DMS 273 (cell line): ENCODE results near the gene BRWD1.

Experiments used
- DNase-seq: peaks from one replicate; lab custom pipeline; 2025; ENCODE audit not compliant: unreplicated experiment; lab: John Stamatoyannopoulos, UW

The BRWD1 gene

DNA sequence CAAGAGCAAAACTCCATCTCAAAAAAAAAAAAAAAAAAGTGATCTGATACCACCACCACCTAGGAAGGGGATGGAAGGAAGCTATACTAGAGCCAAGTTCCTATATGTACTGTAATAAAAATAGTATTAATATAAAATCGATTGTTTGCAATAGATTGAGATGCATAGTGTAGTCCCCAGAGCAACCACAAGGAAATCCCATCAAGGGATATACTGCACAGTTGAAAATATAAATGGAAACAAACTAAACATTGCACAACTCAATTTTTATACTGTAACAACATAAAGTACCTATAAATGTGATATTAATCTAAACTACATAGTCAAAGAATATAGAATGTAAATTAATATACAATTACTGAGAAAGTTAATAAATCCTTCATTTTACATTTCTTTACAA lies 109.3 kb downstream of the BRWD1 start:
- no peak for DNase-seq

DNA sequence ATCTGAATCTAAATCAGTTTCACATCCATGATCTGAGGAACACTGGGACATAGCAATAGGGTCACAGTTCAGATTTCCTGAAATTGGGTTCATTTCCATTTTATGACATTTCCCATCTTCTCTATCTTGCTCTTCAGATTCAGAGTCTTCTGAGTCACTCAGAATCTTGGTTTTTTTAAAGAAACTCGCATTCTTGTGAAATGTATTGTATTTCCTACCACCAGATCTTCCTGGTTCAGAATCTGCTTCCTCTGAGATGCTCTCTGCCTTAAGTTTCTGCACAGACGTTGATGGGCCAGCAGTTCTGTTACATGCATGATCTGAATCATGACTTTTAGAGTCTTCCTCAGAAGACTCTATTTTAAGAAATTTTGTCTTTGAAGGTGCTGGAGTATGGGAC lies 114.6 kb downstream of the BRWD1 start:
- DNase-seq, result no peak

DNA sequence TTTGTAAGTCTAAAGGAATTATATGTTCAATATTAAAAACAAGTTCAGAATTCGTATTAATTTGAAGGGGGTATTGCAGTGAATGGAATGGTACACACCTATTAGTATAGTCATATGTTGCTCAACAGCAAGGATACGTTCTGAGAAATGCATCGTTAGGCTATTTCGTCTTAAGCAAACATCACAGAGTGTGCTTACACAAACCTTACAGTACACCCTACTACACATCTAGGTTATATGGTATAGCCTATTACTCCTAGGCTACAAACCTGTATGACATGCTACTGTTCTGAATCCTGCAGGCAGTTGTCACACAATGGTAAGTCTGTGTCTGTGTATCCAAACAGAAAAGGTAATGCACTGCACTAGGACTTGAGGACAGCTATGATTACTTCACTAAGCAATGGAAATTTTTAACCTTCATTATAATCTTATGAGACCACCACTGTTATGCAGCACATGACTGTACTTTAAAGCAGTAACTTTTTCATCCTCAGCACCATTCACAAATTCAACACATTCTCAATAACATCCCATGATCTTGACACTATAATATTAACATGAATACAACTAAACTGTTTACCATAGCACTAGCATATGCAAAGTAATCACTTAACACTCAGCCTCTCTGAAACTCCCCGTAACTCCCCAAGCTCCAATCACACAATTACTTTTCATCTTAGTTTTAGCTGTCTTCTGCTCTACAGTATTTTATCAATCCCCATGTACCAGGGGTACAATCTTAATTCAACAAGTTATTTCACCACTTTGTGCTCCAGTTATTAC lies 115.8 kb downstream of the BRWD1 start:
- no peak for DNase-seq

- DNase-seq, result no peak
These were observed 116.6 kb downstream of the BRWD1 start for GRCh38 chr21:39196838-39197237.

- DNase-seq, result no peak
These were observed 117.1 kb downstream of the BRWD1 start for GRCh38 chr21:39196310-39196709.

GRCh38 chr21:39193380-39193779 lies 120.1 kb downstream of the BRWD1 start:
- no peak for DNase-seq

DNA sequence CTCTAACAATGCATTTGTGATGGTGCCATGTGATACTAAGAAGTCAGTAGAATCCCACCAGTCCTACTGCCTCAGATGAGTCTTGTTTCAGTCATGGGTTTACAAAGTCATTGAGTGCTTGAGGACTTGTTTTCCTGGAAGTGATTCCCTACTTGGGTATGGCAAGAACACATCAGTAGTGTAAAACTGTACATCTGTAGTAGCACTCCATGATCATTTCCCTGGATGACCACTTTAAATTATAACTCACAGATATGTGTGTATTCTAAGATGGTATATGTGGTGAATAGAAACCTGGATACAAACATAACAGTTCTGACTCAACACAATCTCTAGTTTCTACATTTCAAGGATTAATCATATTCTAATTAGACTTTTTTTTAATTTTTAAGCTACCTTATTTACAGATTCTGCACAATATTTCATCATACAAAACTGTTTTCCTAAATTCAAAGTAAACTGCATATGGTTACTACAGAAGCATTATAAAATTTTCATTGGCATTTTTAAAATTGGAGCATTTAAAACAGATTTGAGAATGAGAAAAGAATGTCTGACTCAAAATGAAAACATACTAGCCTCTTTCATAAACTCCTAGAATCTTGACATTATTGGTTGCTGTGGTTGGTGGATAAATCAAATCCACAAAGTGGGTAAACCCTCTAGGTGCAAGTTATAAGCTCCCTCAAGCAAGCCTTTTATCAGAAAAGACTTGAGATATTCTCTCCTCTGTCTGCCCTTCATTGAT lies 123.4 kb downstream of the BRWD1 start:
- DNase-seq, result no peak

DNA sequence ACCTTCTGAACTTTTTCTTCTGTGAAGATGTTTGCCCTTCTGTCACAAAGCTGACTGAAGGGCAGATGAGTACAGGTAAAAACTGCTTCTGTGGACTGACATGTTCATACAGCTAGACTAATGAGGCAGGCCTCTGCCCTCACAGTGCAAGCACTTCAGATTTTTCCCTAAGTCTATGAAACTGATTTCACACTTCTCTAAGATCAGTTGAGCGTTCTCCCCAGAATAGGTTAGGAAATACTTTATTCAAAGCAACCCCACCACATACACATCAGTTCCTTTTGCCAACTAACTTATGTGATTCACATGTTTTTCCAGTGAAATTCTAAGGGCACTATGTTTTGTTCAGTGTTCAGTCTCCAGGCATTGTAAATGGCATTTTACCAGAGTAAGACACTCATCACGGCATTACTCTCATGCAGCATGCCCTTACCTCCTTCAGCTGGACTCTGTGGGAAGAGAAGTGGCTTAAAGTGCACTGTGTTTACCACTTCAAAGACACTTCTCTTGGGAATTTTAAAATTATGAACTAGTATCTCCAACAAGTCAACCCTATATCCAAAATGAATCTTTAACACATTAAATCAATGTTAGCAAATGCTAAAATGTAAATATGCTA lies 124.8 kb downstream of the BRWD1 start:
- DNase-seq, result no peak

GRCh38 chr21:39187141-39187540 lies 126.3 kb downstream of the BRWD1 start:
- DNase-seq, result no peak

GRCh38 chr21:39186676-39187075 lies 126.8 kb downstream of the BRWD1 start:
- no peak for DNase-seq

DNA sequence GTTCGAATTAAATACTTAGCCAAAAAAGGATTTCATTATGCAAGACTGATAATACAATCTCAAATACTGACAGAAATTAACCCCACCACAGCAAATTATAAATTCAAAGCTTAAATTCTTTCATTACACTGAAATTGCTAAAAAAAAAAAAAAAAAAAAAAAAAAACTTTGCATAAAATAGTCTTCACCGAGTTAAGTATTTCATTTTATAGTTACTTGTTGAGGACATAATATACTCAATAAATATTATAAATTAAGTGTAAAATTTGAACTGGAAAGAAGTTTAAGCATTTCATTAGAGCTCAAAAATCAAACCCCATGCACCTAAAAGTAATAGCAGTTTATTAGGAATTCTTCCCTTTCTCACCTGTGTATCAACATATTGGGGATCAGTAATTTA lies 128.3 kb downstream of the BRWD1 start:
- no peak for DNase-seq

DNA sequence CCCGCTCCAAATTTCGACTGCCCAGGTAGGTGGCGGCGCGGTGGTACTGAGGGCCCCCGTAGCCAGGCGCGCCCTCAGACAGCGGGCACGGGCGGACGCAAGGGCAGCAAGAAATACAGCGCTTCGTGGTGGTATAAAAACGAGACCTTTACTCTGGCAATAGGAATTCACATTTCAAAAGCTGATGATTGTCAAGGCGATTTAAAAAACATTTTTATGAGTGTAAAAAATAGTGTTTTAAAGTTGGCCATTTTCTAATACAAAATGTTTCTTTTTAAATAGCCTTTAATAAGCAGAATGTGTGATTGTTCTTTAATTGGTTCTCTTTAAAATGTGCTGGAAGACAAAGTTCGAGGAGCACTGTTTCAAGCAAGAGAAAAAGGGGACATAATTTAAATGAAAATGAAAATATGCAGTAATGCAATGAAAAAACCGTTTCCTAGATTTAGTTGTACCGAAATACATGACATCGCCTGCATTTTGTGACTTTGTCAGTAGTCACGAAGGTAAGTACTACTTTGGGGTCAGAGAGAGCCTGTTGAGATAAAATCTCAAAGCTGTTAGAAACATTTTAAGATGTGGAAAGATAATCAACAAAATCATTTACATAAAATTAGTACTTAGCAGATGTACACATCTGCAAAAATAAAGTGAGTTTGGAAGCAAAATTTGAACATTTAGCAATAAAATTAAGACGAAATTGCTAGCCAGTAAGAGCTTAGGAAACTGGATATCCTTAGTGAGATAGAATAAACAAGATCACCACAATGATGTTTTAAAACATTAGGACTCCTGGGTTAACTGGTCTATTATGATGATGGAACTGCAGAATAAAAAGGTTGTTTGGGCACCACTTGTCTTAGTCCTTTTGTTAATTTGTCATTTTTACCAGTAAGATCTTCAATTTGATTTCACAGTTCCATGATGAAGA lies 129.1 kb downstream of the BRWD1 start:
- DNase-seq, result peak; percentile 26

- peak; percentile 98 for DNase-seq
These were observed 130.0 kb downstream of the BRWD1 start, which contains the start of gene PSMG1 for GRCh38 chr21:39183272-39184049. Gene PSMG1, minus strand, starts transcription at chr21:39183451. Its CDS starts 66 bp downstream, at chr21:39183385.

DNA sequence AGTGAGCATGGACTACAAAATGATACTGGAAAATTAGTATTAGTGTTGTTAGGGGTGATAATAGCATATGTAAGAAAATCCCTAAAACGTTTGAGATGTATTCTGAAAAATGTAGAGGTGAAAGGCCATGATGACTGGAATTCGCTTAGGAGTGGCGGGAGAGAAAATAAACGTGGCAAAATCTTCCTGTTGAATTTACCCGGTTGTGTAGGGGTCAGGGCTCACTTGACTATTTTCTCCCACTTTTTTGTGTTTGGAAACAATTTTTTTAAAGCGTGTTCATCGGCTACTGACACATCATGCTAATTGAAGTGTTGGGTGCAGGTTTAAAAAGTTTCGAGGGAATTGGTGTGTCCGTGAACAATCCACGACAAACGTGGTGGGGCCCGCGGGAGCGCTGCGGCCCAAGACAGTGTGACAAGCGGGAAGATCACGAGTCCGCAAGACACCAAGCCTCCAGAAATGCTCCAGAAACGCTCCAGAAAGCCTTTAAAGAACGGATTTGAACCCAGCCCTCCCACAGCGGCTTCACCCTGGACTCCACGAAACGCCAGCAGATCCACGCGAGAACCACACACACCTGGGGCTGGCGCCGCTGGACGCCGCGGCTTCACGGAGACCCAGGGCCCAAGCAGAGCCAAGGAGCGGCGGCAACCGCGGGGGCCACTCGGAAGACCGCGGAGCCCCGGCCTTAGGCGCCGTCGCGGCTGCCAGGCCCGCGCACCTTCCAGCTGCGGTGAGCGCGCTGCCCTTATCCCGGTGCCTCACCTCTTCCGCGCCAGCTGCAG lies 130.8 kb downstream of the BRWD1 start:
- peak; percentile 72 for DNase-seq

GRCh38 chr21:39182016-39182415 lies 131.4 kb downstream of the BRWD1 start:
- DNase-seq, result peak; percentile 33

DNA sequence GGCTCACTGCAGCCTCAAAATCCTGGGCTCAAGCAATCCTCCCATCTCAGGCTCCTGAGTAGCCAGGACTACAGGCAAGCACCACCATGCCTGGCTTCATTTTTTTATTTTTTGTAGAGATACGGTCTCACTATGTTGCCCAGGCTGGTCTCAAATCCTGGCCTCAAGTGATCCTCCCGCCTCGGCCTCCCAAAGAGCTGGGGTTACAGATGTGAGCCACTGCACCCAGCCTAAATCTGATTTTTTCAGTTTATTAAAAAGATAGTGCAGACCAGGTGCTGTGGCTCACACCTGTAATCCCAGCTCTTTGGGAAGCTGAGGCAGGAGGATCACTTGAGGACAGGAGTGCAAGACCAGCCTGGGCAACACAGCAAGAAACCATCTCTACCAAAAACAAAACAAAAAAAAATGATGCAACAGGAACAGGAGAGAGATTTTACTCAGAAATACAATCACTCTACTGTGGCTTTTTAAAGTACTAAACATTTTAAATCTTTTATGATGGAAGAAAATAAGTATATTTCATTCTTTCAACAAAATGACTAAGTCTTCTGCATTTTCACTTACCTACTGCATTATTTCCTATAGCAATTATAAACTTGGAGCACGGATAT lies 132.1 kb downstream of the BRWD1 start:
- DNase-seq, result no peak

DNA sequence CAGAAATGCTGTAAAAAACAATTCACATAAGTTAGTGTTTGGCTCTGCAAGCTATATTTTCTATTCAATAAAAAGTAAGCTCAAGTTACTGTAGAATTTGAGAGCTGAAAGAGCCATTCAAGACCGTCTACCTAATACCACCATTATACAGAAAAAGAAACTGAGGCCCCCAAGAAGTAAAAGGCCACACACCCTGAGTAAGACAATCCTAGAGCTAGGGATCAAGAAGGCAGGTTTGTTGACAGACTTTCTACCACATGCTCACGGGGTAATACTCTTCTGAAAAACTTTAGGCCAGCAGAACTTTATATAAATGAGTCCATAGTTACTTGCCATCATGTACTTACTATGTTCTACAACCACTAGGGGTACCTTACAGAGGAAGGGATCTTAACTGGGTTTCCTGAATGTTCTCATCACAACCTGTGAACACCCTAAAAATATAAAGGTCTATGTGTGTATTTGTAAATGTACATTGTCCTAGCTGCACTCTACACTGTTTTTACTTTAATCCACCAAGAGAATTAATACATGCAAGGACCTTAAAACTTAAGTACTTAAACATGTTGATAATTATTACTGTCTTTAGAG lies 132.9 kb downstream of the BRWD1 start:
- peak; percentile 28 for DNase-seq

DNA sequence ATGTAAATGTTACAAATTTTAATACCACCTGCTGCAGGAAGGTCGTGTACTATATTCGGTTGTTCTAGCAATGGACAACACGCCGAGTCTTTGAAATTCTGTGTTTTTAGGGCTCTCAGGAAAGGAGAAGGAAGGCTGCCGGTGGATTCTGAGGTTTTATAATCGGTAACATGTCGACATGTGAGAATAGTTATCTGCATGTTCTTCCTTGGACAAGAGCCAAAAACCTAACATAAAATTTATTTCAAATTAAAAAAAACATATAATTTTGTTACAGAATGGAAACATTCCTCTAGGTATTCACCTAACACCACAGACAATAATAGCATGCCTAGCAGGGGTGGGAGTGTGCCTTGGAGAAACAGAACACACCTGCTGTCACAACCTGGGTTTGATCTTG lies 135.0 kb downstream of the BRWD1 start:
- DNase-seq, result no peak
